ENCODE data around the gene FARP1.

- no peak for TF ChIP-seq CTCF (IDR thresholded peaks at IDR 0.05)
- no peak for TF ChIP-seq EP300 (IDR thresholded peaks at IDR 0.05)
- TF ChIP-seq POLR2A (IDR thresholded peaks at IDR 0.05) = no peak
Measured at GRCh38 chr13:98226496-98226895, 83.6 kb downstream of the FARP1 start.

Data from sigmoid colon (tissue), 4 donors.